ENCODE measurements around the gene GREM1.

GREM1 gene

DNA sequence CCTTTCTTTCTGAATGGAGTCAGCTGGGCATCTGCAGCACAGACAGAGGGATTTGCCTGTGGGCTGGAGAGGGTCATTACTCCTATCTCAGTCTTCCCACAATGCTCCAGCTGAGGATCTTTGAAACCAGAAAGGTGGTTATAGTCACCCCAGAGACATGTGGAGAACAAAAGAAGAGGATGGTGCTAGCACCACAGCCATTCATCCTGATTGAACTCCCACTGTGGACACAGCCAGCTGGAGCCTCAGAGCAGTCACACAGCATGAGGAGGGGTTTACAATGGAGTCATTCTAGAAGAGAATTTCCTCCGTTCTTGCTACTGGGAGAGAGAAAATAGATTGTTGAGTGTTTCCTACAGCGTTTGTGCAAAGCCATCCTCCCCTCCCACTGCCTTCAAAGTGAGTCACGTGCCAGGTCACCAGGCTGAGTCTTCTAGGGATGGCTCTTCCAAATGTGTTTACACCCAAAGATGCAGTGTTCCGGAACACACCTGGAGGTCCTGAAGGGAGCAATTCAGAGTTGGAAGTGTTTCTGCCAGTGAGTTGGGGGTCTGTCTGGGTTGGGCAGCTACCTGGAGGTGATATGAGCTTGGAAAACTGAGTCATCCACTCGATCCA is 18.9 kb upstream of the GREM1 start:
- DNase-seq = no peak

DNA sequence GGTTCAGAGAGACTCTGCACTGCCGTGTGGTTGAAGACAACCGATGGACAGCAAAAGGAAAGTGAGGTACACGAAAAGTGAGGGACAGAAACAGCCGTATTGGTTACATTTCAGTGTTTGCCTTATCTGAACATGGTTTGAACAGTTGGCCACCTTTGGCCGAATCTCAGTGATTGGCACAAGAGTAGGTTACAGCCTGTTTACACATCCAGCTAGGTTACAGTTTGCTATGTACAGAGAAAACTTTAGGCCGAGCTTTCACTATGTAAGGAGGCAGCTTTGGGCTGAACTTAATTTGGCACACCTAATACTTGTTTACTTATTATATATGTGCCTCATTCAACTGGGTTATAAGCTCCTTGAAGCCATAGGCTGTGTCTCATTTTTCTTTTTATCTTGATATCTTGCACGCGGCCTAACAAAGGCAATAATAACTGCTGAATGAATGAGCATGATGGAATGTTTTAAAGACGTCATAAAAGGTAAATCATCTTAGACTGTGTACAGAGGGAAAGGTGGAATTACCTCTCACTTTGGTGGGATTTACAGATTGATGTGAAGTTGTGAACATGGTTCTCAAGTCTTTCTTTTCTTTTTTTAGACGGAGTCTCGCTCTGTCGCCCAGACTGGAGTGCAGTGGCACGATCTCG is 17.2 kb upstream of the GREM1 start:
- DNase-seq = no peak

DNA sequence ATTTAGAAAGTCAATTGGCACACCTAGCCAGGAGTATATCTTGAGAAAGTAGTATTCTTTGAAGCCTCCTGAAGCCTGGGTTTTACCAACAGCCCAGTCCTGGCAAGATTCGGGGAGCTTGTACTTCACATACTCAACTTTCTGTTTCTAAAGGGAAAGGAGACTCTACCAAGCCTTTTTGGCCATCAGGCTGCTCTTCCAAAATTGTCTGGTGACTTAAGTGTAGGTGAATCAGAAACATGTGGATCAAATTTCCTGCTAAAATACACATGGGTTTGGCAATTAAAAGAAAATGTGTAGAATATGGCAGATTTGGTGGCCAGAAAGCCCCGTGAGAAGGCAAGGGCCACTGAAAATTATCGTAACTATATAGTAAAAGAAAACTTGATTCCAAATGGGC is 15.9 kb upstream of the GREM1 start:
- no peak for DNase-seq

DNA sequence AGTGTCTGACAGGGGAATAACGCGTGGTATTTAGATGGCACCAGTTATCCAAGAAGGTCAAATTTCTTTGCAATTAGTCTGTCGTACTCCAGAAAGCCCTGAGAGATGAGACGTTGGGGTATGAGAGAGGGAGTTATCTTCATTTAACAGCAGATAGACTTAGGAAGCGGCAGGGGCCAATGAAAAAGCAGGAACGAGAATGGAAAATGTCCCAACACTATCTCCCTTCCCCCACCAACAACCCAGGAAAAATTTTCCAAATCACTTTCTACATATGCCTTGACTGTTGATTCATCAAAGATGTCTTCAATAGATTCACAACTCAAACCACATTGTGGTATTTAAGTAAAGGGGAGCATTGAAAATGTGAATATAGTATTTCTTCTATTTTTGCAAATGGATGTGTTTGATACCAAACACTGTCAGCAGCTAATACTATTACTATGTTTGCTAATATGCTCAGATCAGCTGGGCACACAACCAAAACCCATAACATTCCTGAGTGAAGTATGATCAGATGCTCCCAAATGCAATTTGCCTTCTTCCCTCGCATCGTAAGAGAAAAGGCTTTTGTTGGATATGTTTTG is 13.3 kb upstream of the GREM1 start:
- no peak for DNase-seq

DNA sequence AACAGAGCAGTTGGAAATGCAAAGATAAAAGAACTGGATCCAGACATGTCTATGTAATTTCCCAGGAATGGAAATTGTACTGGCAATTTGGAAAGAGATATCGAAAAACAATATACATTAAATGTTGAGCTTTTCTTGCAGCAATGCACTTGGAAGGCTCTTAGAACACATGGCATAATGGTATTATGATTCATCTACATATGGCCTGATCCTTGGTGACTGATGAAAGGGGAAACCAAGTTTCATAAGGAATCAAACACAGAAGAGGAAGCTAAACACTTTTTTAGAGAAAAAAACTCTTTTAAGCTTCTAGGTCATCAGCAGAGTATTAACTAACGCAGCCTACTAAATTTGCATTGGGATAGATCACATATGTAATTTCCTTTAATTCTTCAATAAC is 12.4 kb upstream of the GREM1 start:
- peak; percentile 82 to 87 for DNase-seq

DNA sequence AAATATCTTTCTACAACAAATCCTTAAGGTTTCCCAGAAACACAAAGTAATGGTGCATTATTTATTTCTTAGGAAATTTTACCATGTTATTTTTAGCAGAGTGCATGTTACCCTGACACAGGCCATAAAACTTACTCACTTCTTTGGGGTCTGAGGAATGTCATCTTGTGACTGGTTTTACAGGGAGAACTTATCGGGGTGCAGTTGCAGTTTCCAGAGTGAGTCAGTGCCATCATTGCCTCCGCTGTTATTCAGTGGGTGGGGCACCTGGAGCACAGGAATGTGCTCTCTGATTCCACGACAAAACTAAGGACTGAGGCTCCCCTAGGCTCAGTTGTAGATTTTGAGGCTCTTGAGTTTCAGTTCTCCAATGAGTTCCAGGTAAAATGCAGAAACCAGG is 11.1 kb upstream of the GREM1 start:
- DNase-seq = peak in 1 of 2 donors; percentile 8

DNA sequence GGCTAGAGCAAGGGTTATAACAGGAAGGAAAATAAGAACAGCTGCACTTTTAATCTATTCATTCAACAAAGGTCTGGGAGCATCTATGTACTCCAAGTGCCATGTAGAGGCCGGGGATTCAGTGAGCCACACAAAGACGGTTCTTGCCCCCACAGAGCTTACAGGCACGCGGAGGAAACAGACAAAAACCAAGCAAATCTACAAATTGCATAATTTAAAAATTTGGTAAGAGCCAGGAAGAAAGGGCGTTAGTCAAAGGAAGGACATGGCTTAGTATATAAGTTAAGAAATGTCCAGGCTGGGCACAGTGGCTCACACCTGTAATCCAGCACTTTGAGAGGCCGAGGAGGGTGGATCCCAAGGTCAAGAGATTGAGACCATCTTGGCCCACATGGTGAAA is 10.4 kb upstream of the GREM1 start:
- peak; percentile 13 to 45 for DNase-seq

DNA sequence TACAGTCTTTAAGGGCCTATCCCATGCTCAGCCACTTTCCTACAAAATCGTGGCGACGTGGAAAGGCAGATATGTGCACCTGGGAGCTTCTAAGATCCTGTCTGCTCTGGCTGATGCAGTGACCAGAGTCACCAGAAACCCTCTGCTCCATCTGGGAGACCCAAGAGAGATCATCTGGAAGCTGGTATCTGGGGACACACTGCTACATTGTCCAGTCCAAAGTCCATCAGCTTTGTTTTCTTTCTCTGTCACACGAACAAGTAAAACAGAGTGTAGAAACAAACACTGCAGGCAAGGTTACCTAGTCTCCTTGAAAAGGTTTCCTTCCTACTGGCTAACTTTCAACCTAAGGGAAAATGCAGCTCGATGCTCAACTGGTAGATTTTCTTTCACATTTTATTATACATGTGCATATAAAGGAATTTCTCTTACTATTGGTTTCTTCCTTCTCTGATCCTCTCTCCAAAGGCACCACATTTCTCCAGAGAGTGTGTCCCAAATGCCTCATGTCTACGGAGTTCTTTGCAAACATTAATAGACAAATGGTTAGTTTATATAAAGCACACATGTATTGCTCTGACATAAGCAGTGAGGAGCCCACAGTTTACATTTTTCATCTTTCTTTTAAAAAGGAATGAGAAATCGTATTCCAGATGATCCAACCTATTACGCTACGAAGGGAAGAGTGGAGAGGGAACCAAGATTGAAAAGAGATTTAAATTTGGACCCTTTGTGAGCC is 8.3 kb upstream of the GREM1 start:
- DNase-seq = no peak

DNA sequence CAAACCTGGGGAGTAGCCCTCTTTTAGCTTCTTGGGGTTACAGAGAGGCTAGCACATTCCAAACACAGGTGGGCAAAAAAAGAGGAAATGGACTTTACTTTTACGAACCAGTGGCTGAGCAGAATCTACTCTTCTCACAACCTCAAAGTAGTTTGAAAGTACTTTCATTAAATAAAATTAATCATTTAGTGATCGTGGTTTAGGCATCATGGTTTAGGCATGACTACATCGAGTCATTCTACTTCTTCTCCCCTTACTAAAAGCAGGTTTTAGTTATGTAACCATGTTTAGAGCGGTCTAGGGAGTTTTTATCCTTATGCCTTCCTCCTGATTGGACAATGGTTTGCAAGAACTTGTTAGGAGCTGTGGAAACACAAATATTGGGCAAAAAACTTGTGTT is 2.5 kb upstream of the GREM1 start:
- DNase-seq = no peak

DNA sequence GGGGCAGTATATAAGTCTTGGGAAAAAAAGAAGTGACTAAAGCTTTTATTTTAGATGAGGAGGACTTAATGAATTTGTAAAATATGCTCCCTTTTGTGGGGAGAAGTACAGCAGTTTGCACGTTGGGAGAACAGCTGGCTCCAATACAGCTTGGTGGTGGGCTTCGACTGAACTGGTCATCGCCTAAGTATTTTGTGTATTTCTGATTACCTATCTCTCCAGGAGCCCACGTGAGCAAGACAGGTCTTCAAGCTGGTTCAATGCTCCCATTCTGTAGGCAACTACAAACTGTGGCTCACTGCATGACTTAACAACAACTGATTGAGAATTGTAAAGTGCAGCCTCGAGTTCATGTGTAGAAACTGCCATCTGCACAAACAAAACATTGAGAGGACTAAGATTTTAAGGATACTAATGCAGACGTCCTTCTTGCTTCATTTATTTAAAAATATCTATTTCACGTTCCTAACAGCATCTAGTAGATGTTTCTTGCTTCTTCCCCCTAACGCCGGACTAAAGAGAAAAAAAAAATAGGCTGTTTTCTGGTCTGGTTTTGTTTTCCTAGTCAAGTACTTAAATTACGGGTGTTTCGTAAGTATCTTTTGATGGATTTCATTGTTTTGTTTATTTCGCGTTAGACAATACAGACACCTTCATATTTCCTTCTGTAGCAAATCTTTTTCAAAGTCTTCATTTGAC is 1.4 kb upstream of the GREM1 start:
- DNase-seq = no peak

DNA sequence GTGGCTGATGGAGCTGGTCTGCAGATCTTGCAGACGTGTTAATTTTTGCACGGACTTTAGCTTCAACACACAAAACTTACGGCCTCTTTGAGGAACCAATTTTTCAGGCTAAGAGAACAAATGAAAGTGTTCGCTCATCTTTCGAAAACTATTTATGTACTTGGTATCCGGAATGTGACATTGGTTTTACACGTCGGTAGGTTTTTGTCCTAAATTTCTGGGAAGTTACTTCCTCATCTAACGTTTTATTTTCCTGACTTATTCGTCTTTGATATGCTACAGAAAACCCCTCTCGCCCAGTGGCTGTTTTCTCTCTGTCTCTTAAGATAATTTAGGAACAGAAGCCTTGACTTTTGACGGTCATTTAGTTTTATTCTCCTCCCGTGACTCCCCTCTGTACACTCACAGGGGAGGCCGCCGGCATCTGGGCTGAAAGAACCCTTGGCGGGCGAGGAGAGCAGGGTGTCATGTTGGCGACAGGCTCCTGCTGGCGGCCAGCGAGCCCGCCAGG is 834 bp upstream of the GREM1 start:
- DNase-seq = peak in 1 of 2 donors; percentile 17

DNA sequence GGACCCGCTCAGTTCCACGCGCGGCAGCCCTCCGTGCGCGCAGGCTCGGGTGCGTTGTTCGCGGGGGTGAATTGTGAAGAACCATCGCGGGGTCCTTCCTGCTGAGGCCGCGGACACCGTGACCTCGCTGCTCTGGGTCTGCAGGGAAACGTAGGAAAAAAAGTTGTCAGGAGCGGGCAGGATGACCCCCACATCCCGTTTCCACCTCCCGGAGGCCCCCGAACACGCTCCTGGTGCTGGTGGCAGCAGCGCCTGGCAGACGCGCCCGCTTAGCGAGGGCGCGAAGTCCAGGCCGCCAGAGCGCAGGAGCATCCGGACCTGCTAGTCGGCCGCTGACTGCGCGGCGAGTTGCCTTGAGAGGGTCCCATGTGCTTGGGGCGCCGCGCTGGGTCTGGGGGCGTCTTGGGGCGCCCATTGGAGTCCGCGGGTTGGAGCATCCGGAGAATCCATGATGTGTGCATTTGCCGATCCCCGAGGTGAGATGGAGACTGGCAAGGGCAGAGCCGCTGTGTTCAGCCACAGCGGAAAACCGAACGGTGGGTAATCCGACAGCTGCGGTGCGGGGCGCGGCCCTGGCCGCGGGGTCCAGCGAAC is 520 bp downstream of the GREM1 start:
- no peak for DNase-seq

DNA sequence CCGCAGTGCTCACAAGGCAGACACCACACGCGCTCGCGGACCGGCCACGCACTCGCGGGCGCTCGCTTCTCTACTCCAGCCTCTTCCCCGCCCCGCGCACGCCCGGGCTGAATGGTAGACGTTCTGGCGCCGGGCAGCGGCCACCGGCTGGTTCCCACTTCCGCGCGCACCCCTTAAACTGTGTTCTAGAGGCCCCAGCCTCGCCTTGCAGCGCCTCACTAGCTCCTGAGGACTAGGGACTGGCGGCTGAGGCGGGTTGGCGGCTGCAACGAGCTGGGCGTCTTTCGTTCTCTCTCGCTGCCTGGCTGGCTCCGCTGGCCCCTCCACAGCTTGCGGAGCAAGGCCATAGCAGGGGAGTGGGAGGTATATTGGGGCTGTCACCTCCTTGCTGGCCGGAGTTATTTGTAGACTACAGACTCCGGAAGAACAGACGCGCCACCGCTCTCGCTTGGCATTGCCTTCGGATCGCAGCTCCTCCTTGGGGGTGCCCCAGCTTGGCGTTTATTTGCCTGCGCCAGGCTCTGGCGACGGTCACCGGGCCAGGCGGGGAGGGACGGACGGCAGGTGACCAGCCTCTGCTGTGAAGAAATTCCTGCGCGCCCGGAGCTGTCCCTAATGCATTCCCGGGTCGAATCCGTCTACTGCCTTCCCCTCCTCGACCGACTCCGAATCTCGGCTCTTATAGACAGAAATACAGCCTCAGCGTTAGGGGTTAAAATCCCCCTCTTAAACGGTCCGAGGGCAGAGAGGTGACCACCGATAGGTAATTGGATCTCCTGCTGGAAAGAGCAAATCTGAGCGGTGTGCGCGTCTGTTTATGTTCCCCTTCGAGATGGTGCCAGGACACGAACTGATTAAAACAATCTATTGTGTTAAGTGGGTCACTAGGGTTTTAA is 1.3 kb downstream of the GREM1 start:
- peak in 1 of 2 donors; percentile 20 for DNase-seq

DNA sequence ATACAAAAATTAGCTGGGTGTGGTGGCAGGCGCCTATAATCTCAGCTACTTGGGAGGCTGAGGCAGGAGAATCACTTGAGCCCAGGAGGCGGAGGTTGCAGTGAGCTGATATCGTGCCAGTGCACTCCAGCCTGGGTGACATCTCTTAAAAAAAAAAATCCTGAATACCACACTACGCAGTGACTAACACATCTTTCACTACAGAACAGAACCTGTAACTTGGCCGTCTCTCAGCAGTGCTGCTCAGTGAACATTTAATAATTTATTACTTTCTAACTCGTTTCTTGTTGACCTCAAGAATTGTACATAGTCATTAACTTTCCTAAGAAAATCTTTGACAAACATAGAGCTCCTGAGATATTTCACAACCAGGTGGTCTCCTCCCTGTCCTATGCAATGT is 3.8 kb downstream of the GREM1 start:
- DNase-seq = no peak

DNA sequence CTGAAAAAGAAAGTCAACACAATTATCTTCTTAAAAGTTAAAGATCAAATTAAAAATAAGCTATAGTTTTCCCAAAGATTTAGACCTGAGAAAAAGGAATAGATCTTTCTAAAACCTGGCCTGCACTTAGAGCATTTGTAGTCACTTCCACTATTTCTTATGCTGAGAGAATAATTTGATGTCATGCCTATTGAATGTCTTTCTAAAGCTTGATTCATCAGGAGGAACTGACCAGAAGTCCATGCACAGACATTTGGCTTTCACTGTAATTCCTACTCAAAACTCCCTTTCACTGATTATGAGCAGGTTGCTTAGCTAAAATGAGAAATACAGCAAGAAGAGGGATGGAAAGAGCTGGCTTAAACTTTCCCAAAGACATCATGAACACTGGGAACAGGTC is 4.3 kb downstream of the GREM1 start:
- no peak for DNase-seq

DNA sequence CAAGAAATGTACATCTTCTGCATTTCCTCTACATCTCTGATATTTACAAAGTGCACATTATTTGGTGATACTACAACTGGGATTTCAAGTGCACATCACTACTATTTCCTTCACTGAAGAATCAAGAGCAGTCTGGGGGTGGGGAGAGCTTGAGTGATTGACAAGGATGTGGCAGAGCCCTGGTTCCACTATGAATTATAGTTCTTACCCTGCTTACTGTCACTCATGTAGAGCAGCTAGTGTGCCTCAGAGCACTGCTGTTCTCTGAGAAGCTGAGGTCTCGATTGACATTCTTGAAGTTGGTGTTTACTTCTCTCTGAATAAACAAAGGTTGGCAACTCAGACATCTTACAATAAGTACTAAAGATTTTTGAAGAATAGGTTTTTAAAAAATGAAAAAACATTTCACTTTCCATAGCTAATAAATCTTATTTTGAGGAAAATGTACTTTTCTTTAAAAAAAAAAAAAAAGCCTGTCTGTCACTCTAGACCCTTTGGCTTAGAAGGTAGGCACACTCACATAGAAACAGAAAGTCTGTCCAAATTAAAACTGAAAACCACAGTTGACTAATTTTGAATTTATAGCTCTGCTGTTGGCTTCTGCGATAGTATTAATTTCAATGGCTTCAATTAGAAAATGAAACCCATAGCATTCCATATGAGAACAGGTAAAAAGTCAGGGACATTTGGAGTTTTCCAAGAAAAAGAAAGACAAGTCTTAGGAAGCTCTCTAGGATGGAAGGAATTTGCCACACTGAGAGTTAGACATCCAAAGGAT is 5.6 kb downstream of the GREM1 start:
- no peak for DNase-seq

DNA sequence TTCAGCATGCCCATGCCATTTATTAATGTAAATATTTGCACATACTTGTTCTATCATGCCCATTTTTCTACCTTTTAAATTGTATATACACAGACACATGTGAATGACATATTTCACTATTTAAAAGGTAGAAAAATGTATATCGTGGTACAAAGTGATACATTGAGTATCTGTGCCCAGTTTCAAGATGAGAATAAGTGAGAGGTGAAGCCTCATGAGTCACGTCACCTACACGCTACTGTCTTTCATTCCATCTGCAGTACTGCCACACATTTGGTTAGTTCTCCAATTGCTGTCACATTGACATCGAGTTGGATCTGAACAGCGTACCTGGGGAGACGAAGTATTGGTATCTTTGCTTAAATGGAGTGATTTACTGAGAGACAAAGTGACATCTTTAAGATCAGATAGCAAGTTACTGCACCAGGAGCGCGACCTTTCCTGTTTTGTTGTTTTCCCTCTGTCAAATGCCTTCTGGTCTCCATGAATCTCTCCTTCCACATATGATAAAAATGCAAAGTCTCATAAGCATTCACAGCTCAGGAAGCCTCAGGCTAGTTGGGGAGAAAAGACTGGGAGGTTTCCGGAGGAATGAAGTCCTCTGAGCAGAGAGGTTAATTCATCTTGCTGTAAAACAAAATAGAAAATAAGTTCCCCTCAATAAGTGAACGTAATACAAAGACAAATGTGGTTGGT is 12.0 kb downstream of the GREM1 start:
- no peak for DNase-seq

DNA sequence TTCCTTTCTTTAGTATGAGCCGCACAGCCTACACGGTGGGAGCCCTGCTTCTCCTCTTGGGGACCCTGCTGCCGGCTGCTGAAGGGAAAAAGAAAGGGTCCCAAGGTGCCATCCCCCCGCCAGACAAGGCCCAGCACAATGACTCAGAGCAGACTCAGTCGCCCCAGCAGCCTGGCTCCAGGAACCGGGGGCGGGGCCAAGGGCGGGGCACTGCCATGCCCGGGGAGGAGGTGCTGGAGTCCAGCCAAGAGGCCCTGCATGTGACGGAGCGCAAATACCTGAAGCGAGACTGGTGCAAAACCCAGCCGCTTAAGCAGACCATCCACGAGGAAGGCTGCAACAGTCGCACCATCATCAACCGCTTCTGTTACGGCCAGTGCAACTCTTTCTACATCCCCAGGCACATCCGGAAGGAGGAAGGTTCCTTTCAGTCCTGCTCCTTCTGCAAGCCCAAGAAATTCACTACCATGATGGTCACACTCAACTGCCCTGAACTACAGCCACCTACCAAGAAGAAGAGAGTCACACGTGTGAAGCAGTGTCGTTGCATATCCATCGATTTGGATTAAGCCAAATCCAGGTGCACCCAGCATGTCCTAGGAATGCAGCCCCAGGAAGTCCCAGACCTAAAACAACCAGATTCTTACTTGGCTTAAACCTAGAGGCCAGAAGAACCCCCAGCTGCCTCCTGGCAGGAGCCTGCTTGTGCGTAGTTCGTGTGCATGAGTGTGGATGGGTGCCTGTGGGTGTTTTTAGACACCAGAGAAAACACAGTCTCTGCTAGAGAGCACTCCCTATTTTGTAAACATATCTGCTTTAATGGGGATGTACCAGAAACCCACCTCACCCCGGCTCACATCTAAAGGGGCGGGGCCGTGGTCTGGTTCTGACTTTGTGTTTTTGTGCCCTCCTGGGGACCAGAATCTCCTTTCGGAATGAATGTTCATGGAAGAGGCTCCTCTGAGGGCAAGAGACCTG is 13.2 kb downstream of the GREM1 start:
- DNase-seq = no peak

Measured in inflammatory macrophage (primary cell).